K562 (cell line): Measurements from ENCODE around the gene PPIA. TPM values are rescaled to one million over a fixed set of nuclear protein-coding genes. Genes with fewer than 3 reads are reported as not detected.

Experiments
- ATF1 ChIP-seq, 2 experiments: fragments of 450-650 bp in 1 of 2; IDR thresholded peaks; 2 replicates each; pipeline ENCODE4 v1.6.1; 2016; ENCODE audit warnings: missing compliant biosample characterization in 1 of 2, missing genetic modification characterization in 1 of 2
- BRF1 ChIP-seq: IDR thresholded peaks from 3 replicates; pipeline ENCODE4 v1.6.1; 2011; ENCODE audit warnings: borderline replicate concordance, mild to moderate bottlenecking; ENCODE audit not compliant: insufficient read length; ENCODE audit errors: extremely low read depth
- EP400 ChIP-seq: fragments of 450-650 bp; IDR thresholded peaks from 2 replicates; pipeline ENCODE4 v1.6.1; 2017; ENCODE audit warnings: antibody characterized with exemption, mild to moderate bottlenecking, moderate library complexity
- ERF ChIP-seq: fragments of 450-650 bp; formaldehyde crosslinking; IDR thresholded peaks from 2 replicates; pipeline ENCODE4 v1.4.0; 2020; ENCODE audit warnings: mild to moderate bottlenecking, mixed read lengths
- GATA2 ChIP-seq: sonication (generic); formaldehyde crosslinking; IDR thresholded peaks from 2 replicates; pipeline ENCODE4 v1.4.0; 2020; ENCODE audit warnings: mild to moderate bottlenecking, missing genetic modification reagents
- GTF2E2 ChIP-seq: fragments of 200-800 bp; sonication (Bioruptor generic); IDR thresholded peaks from 2 replicates; pipeline ENCODE4 v1.6.1; 2016; ENCODE audit warnings: missing genetic modification characterization, missing compliant biosample characterization
- HMG20B ChIP-seq: fragments of 250-450 bp; sonication (Bioruptor Pico); IDR thresholded peaks from 2 replicates; pipeline ENCODE4 v1.5.0; 2021; ENCODE audit warnings: mild to moderate bottlenecking
- KLF13 ChIP-seq: fragments of 450-650 bp; IDR thresholded peaks from 2 replicates; pipeline ENCODE4 v1.6.1; 2016; ENCODE audit warnings: missing genetic modification characterization, low read depth, mild to moderate bottlenecking, missing compliant biosample characterization, moderate library complexity, borderline replicate concordance
- MTA3 ChIP-seq: fragments of 450-650 bp; formaldehyde crosslinking; IDR thresholded peaks from 2 replicates; pipeline ENCODE4 v1.6.1; 2017; ENCODE audit warnings: mild to moderate bottlenecking, borderline replicate concordance
- NFYB ChIP-seq: IDR thresholded peaks from 2 replicates; pipeline ENCODE4 v1.6.1; 2011; ENCODE audit warnings: mild to moderate bottlenecking, moderate library complexity; ENCODE audit not compliant: insufficient read length; ENCODE audit errors: extremely low read depth
- REST ChIP-seq, 2 experiments: fragments of 450-650 bp; formaldehyde crosslinking in 1 of 2; IDR thresholded peaks; 2 replicates each; pipeline versions ENCODE4 v1.4.0 to v1.6.1; 2014 to 2020; ENCODE audit warnings: mild to moderate bottlenecking in 2 of 2, borderline replicate concordance in 1 of 2, low read depth in 1 of 2
- SETDB1 ChIP-seq: IDR thresholded peaks from one replicate; pipeline ENCODE4 v1.6.1; 2012; ENCODE audit warnings: low read length, control low read depth, inconsistent platforms
- ZNF778 ChIP-seq: fragments of 450-650 bp; formaldehyde crosslinking; IDR thresholded peaks from 2 replicates; pipeline ENCODE4 v1.4.0; 2020; ENCODE audit warnings: mild to moderate bottlenecking, moderate library complexity
- polyA plus RNA-seq, 8 experiments: library from polyadenylated mRNA; depleted of rRNA in 4 of 8; stranded (reverse) in 5 of 8; unstranded in 3 of 8; fragments of >200 nt; fragmentation: Nextera tagmentation in 2 of 8; fragmentation: Illumina TruSeq in 1 of 8; extraction: Ambion mirVana in 2 of 8; extraction: Trizol in 1 of 8; gene quantifications; 2 replicates each; pipeline versions ENCODE4 v1.2.1 to v1.2.3, GENCODE V29; 2011 to 2014; ENCODE audit warnings: inconsistent platforms in 1 of 8, missing spikeins in 1 of 8
- total RNA-seq, 7 experiments: library from RNA; depleted of rRNA in 6 of 7; stranded (reverse); fragments of >200 nt in 6 of 7; fragmentation: Illumina TruSeq in 2 of 7; extraction: Trizol in 2 of 7; gene quantifications; 2 replicates each; pipeline versions ENCODE4 v1.2.1 to v1.2.3, GENCODE V29; 2011 to 2021; ENCODE audit warnings: low replicate concordance in 1 of 7
- TF ChIP-seq, protein P1 (sequence below): fragments of 450-650 bp; IDR thresholded peaks from 2 replicates; pipeline ENCODE4 v1.6.1; 2016

PPIA gene
- total and polyA plus RNA-seq, 9 of the 15 experiments (the other 6 are each of a cell fraction or from before 2014, with no cell fraction given) = 2,583 to 7,504 (median 3,973) TPM

GRCh38 chr7:44847920-44848634 lies 51.6 kb downstream of the PPIA start, which contains the start of gene H2AZ2 (continued):
- TF ChIP-seq ATF1 (CRISPR knock-in tag; IDR thresholded peaks at IDR 0.05) (peak; percentile 48; the same call in 1 of the 2 replicates), ATF1 (tag; IDR thresholded peaks at IDR 0.05) (peak; percentile 96), SETDB1 (no peak), REST (IDR thresholded peaks at IDR 0.05; ENCODE audit: borderline replicate concordance) (no peak), REST (CRISPR knock-in tag; IDR thresholded peaks at IDR 0.05; ENCODE audit: low read depth) (peak; percentile 31; the same call in 1 of the 2 replicates), EP400 (peak; percentile 98), HMG20B (CRISPR knock-in tag) (no peak), KLF13 (tag) (peak; percentile 61; the same call in 1 of the 2 replicates), GATA2 (CRISPR knock-in tag) (no peak), MTA3 (peak; percentile 86; the same call in 1 of the 2 replicates), ERF (CRISPR knock-in tag) (peak; percentile 88), GTF2E2 (peak; percentile 90; the same call in 1 of the 2 replicates), ZNF778 (CRISPR knock-in tag) (no peak), NFYB (peak; percentile 91), BRF1 (no peak)
- TF ChIP-seq, protein P1, sequence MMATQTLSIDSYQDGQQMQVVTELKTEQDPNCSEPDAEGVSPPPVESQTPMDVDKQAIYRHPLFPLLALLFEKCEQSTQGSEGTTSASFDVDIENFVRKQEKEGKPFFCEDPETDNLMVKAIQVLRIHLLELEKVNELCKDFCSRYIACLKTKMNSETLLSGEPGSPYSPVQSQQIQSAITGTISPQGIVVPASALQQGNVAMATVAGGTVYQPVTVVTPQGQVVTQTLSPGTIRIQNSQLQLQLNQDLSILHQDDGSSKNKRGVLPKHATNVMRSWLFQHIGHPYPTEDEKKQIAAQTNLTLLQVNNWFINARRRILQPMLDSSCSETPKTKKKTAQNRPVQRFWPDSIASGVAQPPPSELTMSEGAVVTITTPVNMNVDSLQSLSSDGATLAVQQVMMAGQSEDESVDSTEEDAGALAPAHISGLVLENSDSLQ = peak; percentile 100
